HG03095 (cell line): ENCODE results near the gene SLC12A4.
"Not testable (repeated sequence)": the region's sequence is repeated elsewhere in the genome, so short reads cannot be mapped to it uniquely, and the experiment has no call there.

Source experiments
- ATAC-seq: cut with Tn5 transposase; IDR thresholded peaks from one replicate; pipeline ENCODE4 v1.9.1; 2021; ENCODE audit warnings: moderate library complexity; ENCODE audit not compliant: unreplicated experiment

Gene SLC12A4

DNA sequence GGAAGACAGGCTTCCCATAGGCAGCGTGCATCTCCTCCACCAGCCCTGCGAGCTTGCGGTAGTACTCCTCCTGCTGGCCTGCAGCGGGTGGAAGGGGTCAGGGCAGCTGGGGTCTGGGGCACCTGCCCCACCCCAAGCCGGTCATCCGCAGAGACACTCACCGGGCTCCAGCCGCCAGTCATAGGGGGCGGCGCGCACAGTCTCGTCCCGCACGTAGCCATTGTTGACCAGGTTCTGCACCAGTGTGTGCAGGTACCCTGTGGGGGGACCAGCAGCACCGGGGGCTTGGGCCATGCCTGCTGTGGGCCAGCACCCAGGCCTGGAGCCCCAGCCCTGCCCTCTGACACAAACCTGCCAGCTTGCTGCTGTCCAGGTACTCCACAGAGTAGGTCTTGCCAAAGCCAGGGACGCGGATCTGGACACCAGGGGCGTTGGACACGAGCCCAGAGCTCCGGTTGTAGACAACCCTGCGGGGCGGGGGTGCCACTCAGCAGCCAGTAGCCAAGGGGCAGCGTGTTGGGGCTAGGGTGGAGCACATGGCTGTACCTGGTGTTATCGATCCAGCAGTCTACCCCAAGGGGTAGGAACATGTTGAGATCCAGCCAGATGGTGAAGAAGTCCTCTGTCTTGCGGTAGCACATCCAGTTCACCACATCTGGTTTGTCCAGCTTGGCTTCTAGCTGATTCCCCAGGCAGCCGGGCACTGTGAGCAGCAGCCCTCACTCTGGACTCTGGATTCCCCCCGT is 25.8 kb downstream of the SLC12A4 start:
- ATAC-seq: no peak

DNA sequence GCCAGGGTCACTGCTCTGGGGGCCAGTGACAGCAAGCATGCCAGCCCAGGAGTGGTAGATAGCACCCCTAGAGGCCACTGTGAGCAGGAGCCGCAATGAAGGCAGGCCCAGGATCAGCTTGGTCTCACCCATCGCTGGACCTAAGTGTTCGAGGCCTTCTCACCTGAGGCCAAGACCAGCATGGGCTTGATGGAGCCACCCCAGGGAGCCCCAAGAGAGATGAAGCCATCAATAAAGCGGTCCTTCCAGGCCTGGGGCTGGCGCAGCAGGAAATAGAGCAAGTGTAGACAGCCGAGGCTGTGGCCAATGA is 26.3 kb downstream of the SLC12A4 start:
- no peak for ATAC-seq

DNA sequence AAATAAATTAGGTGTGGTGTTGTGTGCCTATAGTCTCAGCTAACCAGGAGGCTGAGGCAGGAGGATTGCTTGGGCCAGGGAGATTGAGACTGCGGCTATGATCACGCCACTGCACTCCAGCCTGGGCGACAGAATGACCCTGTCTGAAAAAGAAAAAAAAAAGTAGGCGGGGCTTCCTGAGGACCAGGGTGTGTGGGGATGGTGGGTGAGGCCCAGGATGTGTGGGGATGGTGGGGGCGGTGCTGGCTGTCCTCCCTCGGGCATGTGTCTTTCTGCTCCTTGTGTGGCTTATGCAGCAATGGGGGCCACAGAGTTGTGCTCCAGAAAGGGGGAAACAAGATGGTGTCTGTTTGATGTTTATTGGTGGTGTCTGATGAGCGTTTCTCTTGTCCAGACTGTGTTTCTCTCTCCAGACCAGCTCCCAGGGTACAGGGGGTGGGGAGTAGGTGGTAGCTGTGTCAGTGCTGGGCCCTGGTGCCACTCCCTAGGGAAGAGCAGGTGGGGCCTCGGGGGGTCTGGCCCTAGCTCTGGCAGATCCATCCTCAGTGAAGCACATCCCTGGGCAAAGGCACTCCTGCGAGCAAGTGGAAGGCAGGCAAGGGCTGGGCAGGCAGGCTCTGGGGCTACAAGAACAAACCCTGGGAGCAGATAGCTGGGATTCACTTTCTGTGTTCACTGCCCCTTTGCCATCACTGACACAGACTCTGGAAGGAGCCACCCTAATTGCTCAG is 26.8 kb downstream of the SLC12A4 start:
- no peak for ATAC-seq

DNA sequence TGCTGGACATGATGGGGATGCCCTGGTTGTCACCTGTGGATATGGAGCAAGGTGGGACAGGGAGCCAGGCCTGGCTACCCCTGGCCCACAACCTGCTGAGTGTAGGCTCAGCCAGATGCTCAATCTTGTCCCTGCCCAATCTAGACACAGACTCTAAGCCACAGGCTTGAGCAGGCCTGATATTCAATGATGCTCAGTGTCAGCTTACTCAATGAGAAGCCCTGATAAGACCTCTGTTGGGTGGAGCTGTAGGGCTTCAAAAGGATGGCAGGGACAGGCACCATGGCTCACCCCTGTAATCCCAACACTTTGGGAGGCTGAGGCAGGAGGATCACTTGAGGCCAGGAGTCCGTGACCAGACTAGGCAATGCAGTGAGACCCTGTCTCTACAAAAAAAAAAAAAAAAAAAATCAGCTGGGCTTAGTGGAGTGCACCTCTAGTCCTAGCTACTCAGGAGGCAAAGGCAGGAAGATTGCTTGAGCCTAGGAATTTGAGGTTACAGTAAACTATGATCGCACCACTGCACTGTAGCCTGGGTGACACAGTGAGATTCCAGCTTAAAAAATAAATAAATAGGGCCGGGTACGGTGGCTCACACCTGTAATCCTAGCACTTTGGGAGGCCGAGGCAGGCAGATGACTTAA is 27.9 kb downstream of the SLC12A4 start:
- ATAC-seq: no peak

DNA sequence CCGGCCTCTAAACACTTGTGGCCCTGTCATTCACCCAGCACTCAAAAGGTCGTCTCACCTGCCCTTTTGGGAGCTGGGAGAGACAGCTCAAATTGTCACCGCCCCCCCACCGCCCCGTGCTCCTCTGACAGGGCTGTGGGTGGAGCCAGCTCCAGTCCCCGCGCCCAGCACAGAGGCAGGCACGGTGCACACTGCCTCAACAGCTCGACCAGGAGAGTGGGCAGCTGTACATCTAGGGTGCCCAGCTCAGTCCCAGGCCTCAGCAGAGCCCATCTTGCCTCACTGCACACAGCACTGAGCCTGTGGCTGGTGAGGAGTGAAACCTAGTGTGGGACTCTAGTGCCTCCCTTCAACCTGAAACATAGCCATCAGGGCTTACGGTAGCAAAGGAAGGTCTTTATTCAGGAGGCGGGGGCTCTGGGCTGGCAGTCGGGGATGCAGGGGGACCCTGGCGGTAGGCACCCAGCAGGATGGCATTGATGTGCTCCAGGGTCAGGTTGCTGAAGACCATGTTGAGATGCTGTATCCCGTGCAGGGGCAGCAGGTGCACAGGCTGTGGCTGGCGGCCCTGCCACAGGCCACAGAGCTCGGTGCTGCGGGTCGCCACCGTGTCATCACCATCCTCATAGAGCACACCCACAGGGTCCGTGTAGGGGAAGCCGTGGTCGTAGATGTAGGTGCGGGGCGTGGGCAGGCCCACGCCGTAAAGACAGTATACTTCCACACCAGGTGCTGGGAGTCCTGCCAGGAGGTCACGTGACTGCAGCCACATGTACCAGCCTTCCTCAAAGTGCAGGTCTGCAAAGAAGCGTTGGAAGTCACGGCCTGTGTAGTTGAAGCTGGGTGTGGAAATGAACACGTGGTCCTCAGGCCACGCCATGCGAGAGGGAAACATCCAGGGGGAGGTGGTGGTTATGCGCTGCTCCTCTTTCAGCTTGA is 28.7 kb downstream of the SLC12A4 start:
- ATAC-seq: no peak

DNA sequence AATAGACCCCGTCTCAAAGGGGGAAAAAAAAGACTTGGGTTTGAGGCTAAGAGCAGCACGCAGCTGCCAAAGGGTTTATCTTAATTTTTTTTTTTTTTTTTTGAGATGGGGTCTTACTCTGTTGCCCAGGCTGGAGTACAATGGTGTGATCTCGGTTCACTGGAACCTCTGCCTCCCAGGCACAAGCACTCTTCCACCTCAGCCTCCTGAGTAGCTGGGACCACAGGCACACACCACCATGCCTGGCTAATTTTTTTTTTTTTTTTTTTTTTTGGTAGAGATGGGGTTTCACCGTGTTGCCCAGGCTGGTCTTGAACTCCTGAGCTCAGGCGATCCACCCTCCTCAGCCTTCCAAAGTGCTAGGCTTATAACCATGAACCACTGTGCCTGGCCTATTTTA is 30.7 kb downstream of the SLC12A4 start:
- ATAC-seq: not testable (repeated sequence)

DNA sequence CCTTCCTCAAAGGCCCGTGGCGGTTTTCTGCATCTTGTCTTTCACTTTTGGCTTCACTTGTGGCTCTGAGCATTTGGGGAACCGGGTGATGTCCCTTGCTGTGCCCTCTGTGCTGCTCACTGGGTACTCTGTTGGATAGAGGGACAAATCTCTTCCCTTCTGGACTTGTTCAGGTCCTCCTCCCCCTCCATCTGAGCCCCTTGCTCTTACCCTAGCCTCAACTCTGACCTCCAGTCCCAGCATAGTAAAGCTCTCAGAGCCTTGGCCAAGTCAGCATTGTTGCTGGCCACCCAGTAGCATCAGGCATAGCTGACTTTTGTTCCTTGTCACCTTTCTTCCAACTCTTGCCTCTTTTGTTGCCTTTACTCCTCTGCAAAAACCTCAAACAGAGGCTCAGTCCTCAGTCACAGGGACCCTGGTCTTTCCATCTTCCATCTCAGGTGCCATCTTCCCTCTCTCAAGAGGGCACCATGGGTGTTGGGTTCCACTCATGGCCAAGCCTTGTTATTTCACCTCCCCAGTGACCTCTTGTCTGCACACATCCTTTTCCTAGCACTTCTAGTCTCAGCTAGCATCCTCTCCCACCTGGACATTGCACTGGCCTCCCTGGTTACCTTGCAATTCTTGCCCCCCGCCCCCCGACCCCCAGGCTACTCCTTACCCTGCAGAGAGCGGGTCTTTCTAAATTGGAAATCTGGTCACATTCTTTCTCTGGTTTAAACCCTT is 31.4 kb downstream of the SLC12A4 start:
- ATAC-seq: peak; percentile 53

DNA sequence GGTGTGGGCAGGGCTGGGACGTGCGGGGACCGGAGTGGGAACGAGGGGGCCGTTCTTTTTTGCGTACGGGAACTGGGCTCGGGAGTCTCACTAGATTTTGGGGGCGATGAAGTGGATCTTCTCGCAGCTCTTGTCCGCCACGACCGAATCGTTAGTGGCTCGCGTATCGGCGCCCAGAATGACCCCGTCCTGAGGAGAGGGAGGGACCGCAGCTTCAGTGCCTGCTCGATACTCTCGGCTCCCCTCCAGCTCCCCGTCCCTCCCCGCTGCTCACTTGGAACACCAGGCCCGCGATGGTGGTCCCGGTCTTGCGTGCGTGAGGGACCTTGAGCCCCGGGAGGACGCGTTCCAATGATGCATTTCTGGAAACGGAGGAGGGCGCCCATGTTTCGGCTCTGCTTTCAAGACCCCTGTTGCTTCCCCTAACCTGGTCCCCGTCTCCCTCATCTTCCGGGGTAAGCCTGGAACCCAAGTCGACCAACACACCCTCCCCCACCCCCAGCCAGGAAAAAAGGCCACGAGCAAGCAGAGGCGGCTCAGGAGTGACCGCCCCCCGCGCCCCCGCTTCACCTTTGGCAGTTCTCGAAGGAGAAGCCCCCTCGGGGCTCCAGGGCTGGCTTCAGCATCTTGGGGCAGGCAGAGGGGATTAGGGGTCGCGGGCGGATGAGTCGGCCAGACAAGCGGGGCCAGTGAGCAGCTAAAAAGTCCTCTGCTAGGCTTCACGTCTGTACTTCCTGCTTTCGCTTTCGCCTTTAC is 32.1 kb downstream of the SLC12A4 start, which contains the start of gene PSMB10:
Gene PSMB10, minus strand, starts transcription at position 727 of the 756 bp plus-strand sequence. Its CDS starts 101 bp downstream, at position 626.
- no peak for ATAC-seq

DNA sequence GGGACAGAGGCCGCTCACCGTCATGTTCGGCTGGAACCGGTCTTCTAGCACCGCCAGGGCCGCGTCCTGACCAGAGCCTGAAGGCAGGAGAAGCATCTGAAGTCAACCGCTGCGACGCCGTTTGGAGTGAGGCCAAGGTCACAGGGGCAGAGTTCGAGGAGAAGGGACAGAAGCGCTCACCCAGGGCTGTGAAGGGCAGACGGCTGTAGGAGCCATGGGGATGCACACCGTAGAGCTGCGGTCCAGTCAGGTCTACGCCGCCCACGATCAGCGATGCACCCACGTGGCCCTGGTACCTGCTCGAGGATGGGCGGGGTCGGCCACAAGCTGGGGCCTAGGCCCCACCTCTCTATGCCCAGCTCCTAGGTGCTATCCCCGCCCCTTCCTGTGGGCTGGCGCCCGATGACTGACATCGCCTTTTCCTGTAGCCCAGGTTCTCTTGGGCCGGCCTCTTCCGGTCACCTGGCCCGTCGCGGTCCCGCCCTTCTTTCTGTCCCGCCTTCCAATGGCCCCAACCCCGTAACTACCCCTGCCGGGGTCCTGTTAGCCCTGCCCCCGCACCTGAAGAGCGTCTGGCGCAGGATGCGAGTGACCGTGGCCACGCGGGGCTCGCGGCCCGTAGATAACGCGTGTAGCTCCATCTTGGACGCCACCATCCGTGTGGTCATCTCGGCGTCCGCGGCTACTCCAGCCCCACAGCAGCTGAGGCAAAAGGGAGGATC is 32.9 kb downstream of the SLC12A4 start:
- peak; percentile 83 for ATAC-seq

DNA sequence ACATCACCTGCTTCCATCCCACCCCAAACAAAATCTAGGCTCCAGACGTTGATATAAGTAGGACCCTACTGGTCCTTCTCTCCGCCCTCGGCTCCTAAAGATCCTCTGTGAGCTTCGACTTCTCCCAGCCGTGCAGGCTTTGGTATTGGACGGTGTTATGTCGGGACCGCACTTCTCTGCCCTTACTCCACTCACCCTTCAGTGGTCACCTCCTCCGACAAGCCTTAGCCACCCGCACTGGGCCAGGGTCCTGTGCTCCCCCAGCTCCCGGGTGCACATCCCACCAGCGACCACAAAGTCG is 33.4 kb downstream of the SLC12A4 start:
- ATAC-seq: no peak

DNA sequence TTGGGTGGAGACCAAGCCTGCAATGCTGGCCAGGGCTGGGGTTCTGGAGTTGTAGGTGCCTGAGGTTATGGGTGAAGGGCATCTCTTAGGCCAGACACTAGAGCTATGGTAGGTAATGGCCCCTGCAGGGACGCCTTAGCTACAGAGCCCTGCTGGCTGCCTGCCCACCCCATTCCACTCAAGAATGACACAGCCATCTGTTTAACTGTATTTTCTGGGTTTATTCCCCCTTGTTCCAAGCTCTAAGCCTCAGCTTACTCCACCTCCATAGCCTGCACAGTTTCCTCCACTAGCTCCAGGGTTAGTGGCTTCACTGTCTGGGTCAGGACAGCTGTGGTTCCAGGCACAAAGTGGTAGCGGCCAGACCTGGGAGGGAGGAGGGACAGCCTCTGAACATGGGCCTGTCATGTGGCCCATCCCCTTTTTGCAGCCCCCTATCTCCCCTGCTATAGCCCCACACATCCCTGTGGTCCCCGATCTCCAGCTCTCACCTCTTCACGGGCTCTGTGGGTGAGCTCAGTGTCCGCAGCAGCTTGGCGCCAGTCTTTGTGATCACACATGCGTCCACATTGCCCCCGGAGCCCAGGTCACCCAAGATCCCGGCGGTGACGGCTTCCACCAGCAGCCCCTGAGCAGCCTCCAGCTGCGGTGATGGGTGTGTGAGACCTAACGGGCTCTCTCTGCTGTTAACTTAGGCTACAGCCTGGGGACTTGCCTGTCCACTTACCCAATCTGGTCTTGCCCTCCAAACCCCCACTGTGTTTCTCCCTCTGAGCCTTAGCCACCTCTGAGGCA is 33.9 kb downstream of the SLC12A4 start:
- ATAC-seq: no peak

DNA sequence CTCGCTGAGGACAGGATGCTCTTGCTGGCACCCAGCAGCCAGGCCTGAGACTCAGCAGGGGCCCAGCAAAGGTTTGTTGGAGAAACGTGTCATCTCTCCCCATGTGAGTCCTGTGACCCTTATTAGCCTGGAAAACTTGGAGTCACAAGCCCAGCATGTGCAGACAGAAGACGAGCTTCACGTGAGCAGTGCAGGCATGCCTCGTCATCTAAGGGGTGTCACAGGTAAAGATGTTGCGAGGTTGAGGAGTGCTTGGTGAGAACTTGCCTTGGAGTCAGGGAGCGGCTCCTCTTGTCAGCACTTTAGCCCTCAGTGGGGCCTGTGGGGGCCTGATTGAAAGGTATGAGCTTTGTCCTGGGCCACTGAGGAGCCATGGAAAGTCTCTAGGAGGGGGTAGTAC is 34.6 kb downstream of the SLC12A4 start:
- no peak for ATAC-seq

DNA sequence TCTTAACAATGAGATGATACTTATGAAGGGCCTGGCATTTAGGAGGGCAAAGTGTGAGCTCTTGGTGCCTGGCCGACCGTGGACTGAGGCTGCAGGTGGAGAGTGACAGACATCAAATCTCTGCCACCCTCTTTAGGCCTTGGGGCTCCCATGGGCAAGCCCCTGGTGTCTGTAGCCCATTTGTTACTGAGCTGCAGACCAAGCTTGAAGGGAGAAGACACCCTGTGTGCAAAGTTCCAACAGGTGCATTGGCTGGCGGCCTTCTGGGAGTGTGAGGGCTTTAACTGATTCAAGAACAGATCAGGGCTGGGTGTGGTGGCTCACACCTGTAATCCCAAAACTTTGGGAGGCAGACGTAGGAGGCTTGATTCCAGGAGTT is 36.0 kb downstream of the SLC12A4 start:
- ATAC-seq: no peak

DNA sequence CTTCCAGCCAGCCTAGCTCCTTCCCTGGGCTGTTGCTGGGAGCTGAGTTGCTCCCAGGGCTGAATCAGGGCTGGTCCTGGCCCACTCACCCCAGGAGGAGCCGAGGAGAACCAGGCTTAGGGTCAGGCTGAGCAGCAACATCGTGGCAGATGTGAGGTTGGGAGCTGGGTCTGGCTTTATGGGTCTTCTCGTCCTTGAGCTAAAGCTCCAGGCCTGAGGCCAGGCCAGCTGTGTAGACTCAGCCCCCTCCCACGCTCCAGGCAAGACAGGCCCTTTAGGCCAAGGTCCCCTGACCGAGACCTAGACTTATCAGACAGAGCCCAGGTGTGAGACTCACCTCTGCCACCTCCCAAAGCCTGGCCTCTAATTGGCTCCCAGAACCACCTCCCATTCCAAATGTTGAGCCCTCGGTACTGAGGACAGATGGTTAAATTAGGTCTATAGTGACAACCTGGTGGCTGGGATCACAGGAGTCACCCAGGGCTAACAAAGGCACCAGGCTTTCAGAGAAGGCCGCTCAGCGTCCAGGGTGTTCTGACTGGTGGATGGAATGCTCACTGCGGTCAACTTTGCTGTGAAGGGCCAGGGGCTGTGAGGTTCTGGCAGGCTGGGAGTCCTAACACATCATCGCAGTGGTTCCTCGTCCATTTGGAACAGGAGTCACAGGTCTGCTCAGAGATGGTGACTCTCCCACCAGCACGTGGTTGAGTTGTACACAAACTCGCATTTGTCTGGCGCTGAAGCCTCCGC is 36.5 kb downstream of the SLC12A4 start, which contains the start of gene CTRL:
Gene CTRL, minus strand, starts transcription at position 151 of the 750 bp plus-strand sequence. Its CDS starts 10 bp downstream, at position 141.
- ATAC-seq: no peak

DNA sequence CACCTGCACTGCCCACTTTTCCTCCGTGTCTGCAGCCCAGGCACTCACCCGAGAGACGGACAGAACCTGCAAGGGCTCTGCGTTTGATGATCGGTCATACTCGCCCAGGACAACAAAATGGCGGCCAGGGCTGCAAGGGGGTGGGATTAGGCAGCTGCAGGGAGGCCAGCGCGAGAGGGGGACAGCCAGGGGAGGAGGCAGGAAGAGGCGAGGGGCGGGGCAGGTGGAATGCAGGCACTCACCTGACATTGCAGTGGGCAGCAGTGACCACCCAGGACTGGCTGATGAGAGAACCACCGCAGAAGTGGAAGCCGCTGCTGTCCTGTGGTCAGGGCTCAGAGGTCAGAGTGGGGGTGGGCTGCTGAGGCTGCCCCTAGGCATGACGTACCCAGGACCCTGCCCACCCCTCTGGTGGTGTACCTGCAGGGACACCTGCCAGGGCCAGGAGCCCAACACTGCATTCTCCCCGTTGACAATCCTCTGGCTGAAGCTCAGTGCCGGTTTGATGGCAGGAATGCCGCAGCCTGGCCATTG is 37.7 kb downstream of the SLC12A4 start:
- no peak for ATAC-seq

DNA sequence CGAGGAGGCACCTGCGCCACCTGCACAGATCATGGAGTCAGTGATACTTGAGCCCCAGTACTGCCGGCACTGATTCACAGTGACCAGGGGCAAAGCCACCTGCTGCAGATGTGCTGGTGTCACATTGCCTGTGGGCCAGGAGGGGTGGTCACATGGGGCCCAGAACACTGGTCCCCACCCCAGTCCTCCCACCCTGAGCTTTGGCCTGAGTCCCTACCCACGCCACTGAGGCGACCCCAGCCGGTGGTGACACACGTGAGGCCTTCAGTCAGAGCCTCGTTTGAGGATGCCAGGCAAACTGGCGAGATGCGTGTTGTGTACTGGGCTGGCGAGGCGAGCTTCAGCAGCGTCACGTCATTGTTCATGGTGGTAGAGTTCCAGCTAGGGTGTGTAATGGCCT is 38.2 kb downstream of the SLC12A4 start:
- no peak for ATAC-seq
